MM.1S (cell line): ENCODE measurements around the gene MARCHF10.

Experiments
- DNase-seq: peaks from one replicate; pipeline ENCODE4 v3.0.0-alpha.2; 2015
- H2AFZ ChIP-seq: fragments of 300-600 bp; sonication (generic); 2 replicates; pipeline ENCODE4 v1.6.0; 2016; ENCODE audit warnings: antibody characterized with exemption, low read length
- H3F3A ChIP-seq: fragments of 300-600 bp; sonication (generic); 2 replicates; pipeline ENCODE4 v1.6.1; 2016; ENCODE audit warnings: mild to moderate bottlenecking, antibody characterized with exemption, low read length, moderate library complexity, mixed read lengths; ENCODE audit not compliant: insufficient read depth
- H3K27ac ChIP-seq: fragments of 300-600 bp; sonication (generic); 2 replicates; pipeline ENCODE4 v1.5.1; 2016; ENCODE audit warnings: mild to moderate bottlenecking, low read length
- H3K27me3 ChIP-seq: fragments of 300-600 bp; sonication (generic); replicated peaks from 2 replicates; pipeline ENCODE4 v1.6.0; 2016; ENCODE audit warnings: low read length; ENCODE audit not compliant: insufficient read depth
- H3K36me3 ChIP-seq: fragments of 300-600 bp; sonication (generic); replicated peaks from 2 replicates; pipeline ENCODE4 v1.6.1; 2016; ENCODE audit warnings: mild to moderate bottlenecking, low read length, mixed read lengths; ENCODE audit not compliant: insufficient read depth
- H3K4me1 ChIP-seq: fragments of 300-600 bp; sonication (generic); 2 replicates; pipeline ENCODE4 v1.6.1; 2016; ENCODE audit warnings: low read length, mixed read lengths
- H3K4me2 ChIP-seq: fragments of 300-600 bp; sonication (generic); 2 replicates; pipeline ENCODE4 v1.6.0; 2016; ENCODE audit warnings: low read depth, low read length
- H3K4me3 ChIP-seq: fragments of 300-600 bp; sonication (generic); 2 replicates; pipeline ENCODE4 v1.5.1; 2016; ENCODE audit warnings: low read length, mixed read lengths
- H3K79me2 ChIP-seq: fragments of 300-600 bp; sonication (generic); 2 replicates; pipeline ENCODE4 v1.6.1; 2016; ENCODE audit warnings: mixed run types, low read length, mixed read lengths
- H3K9ac ChIP-seq: fragments of 300-600 bp; sonication (generic); 2 replicates; pipeline ENCODE4 v1.6.1; 2016; ENCODE audit warnings: low read length, mixed read lengths
- H3K9me2 ChIP-seq: fragments of 300-600 bp; sonication (generic); replicated peaks from 2 replicates; pipeline ENCODE4 v1.6.1; 2016; ENCODE audit warnings: mild to moderate bottlenecking, low read length, mixed read lengths; ENCODE audit not compliant: insufficient read depth
- H3K9me3 ChIP-seq: fragments of 300-600 bp; sonication (generic); replicated peaks from 2 replicates; pipeline ENCODE4 v1.6.1; 2016; ENCODE audit warnings: mild to moderate bottlenecking, low read length, mixed read lengths; ENCODE audit not compliant: insufficient read depth
- H4K20me1 ChIP-seq: fragments of 300-600 bp; sonication (generic); 2 replicates; pipeline ENCODE4 v1.6.1; 2016; ENCODE audit warnings: mild to moderate bottlenecking, low read length, moderate library complexity, mixed read lengths; ENCODE audit not compliant: insufficient read depth
- CTCF ChIP-seq: fragments of 300-600 bp; sonication (generic); IDR thresholded peaks from 2 replicates; pipeline ENCODE4 v1.5.1; 2016; ENCODE audit warnings: antibody characterized with exemption, low read length, mixed read lengths
- EZH2 ChIP-seq: fragments of 300-600 bp; sonication (generic); optimal IDR thresholded peaks from 2 replicates; pipeline ENCODE3; 2017; ENCODE audit warnings: low read depth, mild to moderate bottlenecking, antibody characterized with exemption, low read length, mixed read lengths
- EZH2phosphoT487 ChIP-seq: fragments of 300-600 bp; sonication (generic); IDR thresholded peaks from 2 replicates; pipeline ENCODE4 v1.6.1; 2018; ENCODE audit warnings: antibody characterized with exemption, low read length

MARCHF10 gene

GRCh38 chr17:62735044-62735651 lies 73.0 kb downstream of the MARCHF10 start:
- no peak for DNase-seq
- TF ChIP-seq CTCF = no peak
- TF ChIP-seq EZH2phosphoT487 = no peak
- no peak for TF ChIP-seq EZH2
- Histone ChIP-seq H3K4me2 (no peak overlapping the region), H3K27ac (no peak overlapping the region), H3K9ac (no peak overlapping the region), H3K36me3 (no peaks in the 10 kb centered on the region), H3K9me3 (no peaks in the 10 kb centered on the region), H3F3A (no peaks in the 10 kb centered on the region), H3K4me1 (no peaks in the 10 kb centered on the region), H3K79me2 (no peaks in the 10 kb centered on the region), H3K27me3 (no peaks in the 10 kb centered on the region), H3K4me3 (no peak overlapping the region), H4K20me1 (no peaks in the 10 kb centered on the region), H2AFZ (no peak overlapping the region), H3K9me2 (no peaks in the 10 kb centered on the region)

DNA sequence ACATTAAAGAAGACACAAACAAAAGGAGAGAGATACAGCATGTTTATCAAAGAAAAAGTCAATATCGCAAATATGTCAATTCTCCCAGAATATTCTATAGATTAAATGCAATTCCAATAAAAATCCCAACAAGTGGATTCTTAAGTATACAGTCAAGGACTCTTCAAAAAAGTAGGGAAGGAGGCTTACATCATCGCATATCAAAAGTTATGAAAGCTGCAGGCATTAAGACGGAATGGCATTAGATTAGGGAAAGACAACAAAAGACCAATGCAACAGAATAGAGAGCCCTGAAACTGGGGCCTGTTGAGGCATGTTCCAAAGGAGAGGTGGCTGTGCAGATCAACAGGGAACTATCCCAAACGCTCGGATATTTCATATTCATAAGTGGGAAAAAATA lies 76.0 kb downstream of the MARCHF10 start:
- H3K27me3 ChIP-seq = no peaks in the 10 kb centered on the region
- H3K27ac ChIP-seq = no peak overlapping the region
- no peak overlapping the region for H3K9ac ChIP-seq
- no peaks in the 10 kb centered on the region for H3K36me3 ChIP-seq
- no peaks in the 10 kb centered on the region for H3K4me1 ChIP-seq
- no peak overlapping the region for H3K4me2 ChIP-seq
- H3K9me3 ChIP-seq = no peaks in the 10 kb centered on the region
- H4K20me1 ChIP-seq = no peaks in the 10 kb centered on the region
- no peak for TF ChIP-seq EZH2phosphoT487
- no peak for TF ChIP-seq EZH2
- TF ChIP-seq CTCF = no peak
- H3K9me2 ChIP-seq = no peaks in the 10 kb centered on the region
- no peaks in the 10 kb centered on the region for H3K79me2 ChIP-seq
- H2AFZ ChIP-seq = no peak overlapping the region
- no peak for DNase-seq
- H3F3A ChIP-seq = no peaks in the 10 kb centered on the region
- H3K4me3 ChIP-seq = no peak overlapping the region

DNA sequence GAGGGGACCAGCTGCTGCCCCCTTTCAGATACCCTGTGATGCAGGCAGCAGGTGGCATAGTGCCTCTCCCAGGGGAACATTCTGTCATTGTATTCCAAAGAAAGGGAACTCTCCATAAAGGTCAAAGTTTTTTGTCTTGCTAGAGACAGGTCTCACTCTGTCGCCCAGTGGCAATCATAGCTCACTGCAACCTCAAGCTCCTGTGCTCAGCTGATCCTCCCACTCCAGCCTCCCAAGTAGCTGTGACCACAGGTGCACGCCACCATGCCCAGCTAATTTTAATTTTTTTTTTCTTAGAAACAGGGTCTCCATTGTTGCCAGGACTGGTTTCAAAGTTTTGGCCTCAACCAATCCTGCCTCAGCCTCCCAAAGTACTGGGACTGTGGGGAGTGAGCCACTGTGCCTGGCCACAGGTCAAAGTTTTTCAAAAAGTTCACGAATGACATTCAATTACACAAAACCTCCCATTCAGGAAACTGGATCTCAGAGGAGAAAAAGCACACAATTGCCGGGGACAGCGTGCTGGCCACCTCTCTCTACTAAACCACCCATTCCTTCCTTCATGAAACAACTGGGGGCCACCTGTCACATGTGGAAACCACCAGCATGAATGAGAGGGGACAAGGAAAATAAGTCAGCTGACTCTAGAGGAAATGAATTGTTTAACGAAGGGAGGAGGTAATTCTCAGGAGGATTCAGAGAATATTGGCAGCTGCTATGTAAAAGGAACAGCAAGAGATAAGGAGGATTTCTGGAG lies 80.0 kb downstream of the MARCHF10 start:
- no peak for TF ChIP-seq EZH2phosphoT487
- TF ChIP-seq EZH2 = no peak
- TF ChIP-seq CTCF = 0 out of 2 replicates have a peak, but pooled peaks have one; percentile 3
- Histone ChIP-seq H3K9me3 (no peaks in the 10 kb centered on the region), H3K9ac (no peak overlapping the region), H3K27ac (no peak overlapping the region), H3K9me2 (no peaks in the 10 kb centered on the region), H3K4me2 (no peak overlapping the region), H3K36me3 (no peaks in the 10 kb centered on the region), H3K4me3 (no peak overlapping the region), H3F3A (peaks cover 13% of the 10 kb centered on the region), H2AFZ (no peak overlapping the region), H3K79me2 (no peaks in the 10 kb centered on the region), H3K27me3 (no peaks in the 10 kb centered on the region), H3K4me1 (peaks cover 16% of the 10 kb centered on the region), H4K20me1 (no peaks in the 10 kb centered on the region)
- DNase-seq = no peak
